ENCODE measurements around the gene PCDHGA5.

GRCh38 chr5:141399555-141400258 lies 35.7 kb downstream of the PCDHGA5 start:
- no peak for TF ChIP-seq POLR2AphosphoS5 (IDR thresholded peaks at IDR 0.05; ENCODE audit: borderline replicate concordance, low read depth, low read length)
- TF ChIP-seq EZH2 (IDR thresholded peaks at IDR 0.05), result no peak
- TF ChIP-seq FOXP2 (optimal IDR thresholded peaks at IDR 0.05; ENCODE audit: control extremely low read depth, extremely low read length, insufficient read depth), result no peak

All from SK-N-MC (cell line).